Right lobe of liver (tissue), 6 donors: Measurements from ENCODE around the gene TBCC. TPM values are rescaled to one million over a fixed set of nuclear protein-coding genes. Genes with fewer than 3 reads are reported as not detected.

Experiments
- ATAC-seq, 4 donors: fragments of 200-7000 bp; cut with Tn5 transposase; one replicate each; pipeline ENCODE4 v1.9.1; 2020; ENCODE audit warnings: mild to moderate bottlenecking in 4 of 4, moderate library complexity in 4 of 4
- DNase-seq, 3 donors: peaks; one replicate each; pipeline ENCODE4 v3.0.0-alpha.2; 2020
- H3K27ac ChIP-seq, 3 donors: fragments of 200-600 bp; one replicate each; pipeline ENCODE4 v1.8.0; 2022
- H3K27me3 ChIP-seq, 2 donors: fragments of 200-600 bp; one replicate each; pipeline ENCODE4 v1.8.0; 2022
- H3K36me3 ChIP-seq, 4 donors: fragments of 200-600 bp; sonication (generic) in 1 of 4; one replicate each; pipeline versions ENCODE4 v1.5.1 to v1.8.0; 2017 to 2022; ENCODE audit warnings: control low read depth in 1 of 4
- H3K4me1 ChIP-seq, 4 donors: fragments of 200-600 bp; sonication (generic) in 1 of 4; one replicate each; pipeline versions ENCODE4 v1.5.1 to v1.8.0; 2017 to 2022; ENCODE audit warnings: control low read depth in 1 of 4
- H3K4me3 ChIP-seq, 3 donors: fragments of 200-600 bp; one replicate each; pipeline ENCODE4 v1.8.0; 2022
- H3K9me3 ChIP-seq, 4 donors: fragments of 200-600 bp; sonication (generic) in 1 of 4; one replicate each; pipeline versions ENCODE4 v1.5.1 to v1.8.0; 2017 to 2022; ENCODE audit warnings: control low read depth in 1 of 4
- CTCF ChIP-seq, 4 donors: fragments of 200-600 bp in 3 of 4; fragments of 450-650 bp in 1 of 4; IDR thresholded peaks; one replicate each; pipeline versions ENCODE4 v1.5.1 to v1.8.0; 2016 to 2022; ENCODE audit warnings: antibody characterized with exemption in 4 of 4, mild to moderate bottlenecking in 2 of 4
- POLR2A ChIP-seq: fragments of 450-650 bp; IDR thresholded peaks from one replicate; pipeline ENCODE4 v1.6.1; 2017; ENCODE audit warnings: antibody characterized with exemption, mild to moderate bottlenecking
- WGBS: methylation state at CpG from one replicate; pipeline ENCODE4 v1.1.6; 2018; ENCODE audit warnings: low coverage, low lambda C conversion rate; ENCODE audit not compliant: insufficient coverage; ENCODE audit errors: missing lambda C conversion rate; 5-methylcytosine and 5-hydroxymethylcytosine counted together
- intact Hi-C, 2 donors: fragments of 100-400 bp; cut with DNase I; formaldehyde crosslinking; loops; one replicate each; pipeline versions ENCODE4 v1.11.2 to v1.14.1; 2022
- long read RNA-seq: library from polyadenylated mRNA; unstranded; transcript quantifications from one replicate; pipeline ENCODE4 v2.0.0, GENCODE V29; 2019
- total RNA-seq, 6 experiments: library from RNA; depleted of rRNA in 2 of 6; stranded (reverse); fragments of >200 nt in 2 of 6; fragmentation: NEBNext Ultra II Directional in 3 of 6; extraction: Animal tissue kit (Norgen Biotek cat#: 25700) in 3 of 6; gene quantifications; one replicate each; pipeline versions ENCODE4 v1.1.0 to v1.2.4, GENCODE V29; 2016 to 2023
- donor health status: DM: no; HTN: yes; CAD: no.
- donor health status: DM: no; HTN: no; CAD: no.
- donor health status: DM: no; HTN: no; CAD: no.
- donor health status: DM: no; HTN: yes; CAD: no.
- donor health status: DM: no; HTN: yes; CAD: no.

TBCC gene
- total RNA-seq, result 10 to 100 TPM in 2 of 6 experiments, 1 to 10 TPM in 4; 5.4 to 12.2 (median 6.3) TPM
- long read RNA-seq, result 0 reads

- 0% methylated on average over 27 of the region's 57 CpGs for WGBS
These were observed at the start of gene TBCC for GRCh38 chr6:42745640-42746462. TSS of gene TBCC (minus strand) at chr6:42746103. CDS start at chr6:42746073, 30 bp downstream.

GRCh38 chr6:42795651-42796050, 49.7 kb upstream of the TBCC start:
- no peaks in the 10 kb centered on the region for H3K36me3 ChIP-seq
- no peak overlapping the region for H3K27ac ChIP-seq
- TF ChIP-seq CTCF (IDR thresholded peaks at IDR 0.05) (no peak), POLR2A (no peak)
- 95% methylated on average over 1 of the region's 1 CpG for WGBS
- ATAC-seq (no peak), DNase-seq (no peak)
- intact Hi-C loops, result no loop called here
- H3K4me3 ChIP-seq, result no peak overlapping the region
- H3K9me3 ChIP-seq, result no peaks in the 10 kb centered on the region
- H3K4me1 ChIP-seq, result no peaks in the 10 kb centered on the region
- H3K27me3 ChIP-seq, result no peaks in the 10 kb centered on the region

More at GRCh38 chr6:42745640-42746462, at the start of gene TBCC:
- peaks cover 0 to 15% (median 3%) of the 10 kb centered on the region in 4 donors for H3K4me1 ChIP-seq
- H3K27ac ChIP-seq, result peak within 1 kb of the TSS; percentile 74 to 93 (median 90)
- no peaks in the 10 kb centered on the region for H3K36me3 ChIP-seq
- DNase-seq, result peak; percentile 95 to 98 (median 97)
- TF ChIP-seq POLR2A (peak; percentile 98), CTCF (IDR thresholded peaks at IDR 0.05) (no peak)
- intact Hi-C loops, result loop anchor here in 1 of 2 donors (10.0 kb wide), 1 partner anchor 139 kb away; no protein-coding TSS in a partner anchor
- peak; percentile 85 to 93 (median 88) for ATAC-seq
- no peaks in the 10 kb centered on the region for H3K27me3 ChIP-seq
- peak within 1 kb of the TSS; percentile 83 to 98 (median 86) for H3K4me3 ChIP-seq
- no peaks in the 10 kb centered on the region for H3K9me3 ChIP-seq

GRCh38 chr6:42791706-42792320, 45.9 kb upstream of the TBCC start:
- DNase-seq, result no peak
- H3K4me1 ChIP-seq, result peaks cover 0 to 9% (median 0%) of the 10 kb centered on the region in 4 donors
- H3K36me3 ChIP-seq, result no peaks in the 10 kb centered on the region
- no peak overlapping the region for H3K27ac ChIP-seq
- H3K4me3 ChIP-seq, result no peak overlapping the region
- ATAC-seq, result peak in 3 of 4 donors; percentile 20 to 50 (median 34)
- TF ChIP-seq POLR2A, result no peak
- TF ChIP-seq CTCF (IDR thresholded peaks at IDR 0.05), result no peak
- H3K27me3 ChIP-seq, result no peaks in the 10 kb centered on the region
- WGBS, result 94% methylated on average over 2 of the region's 3 CpGs
- intact Hi-C loops, result no loop called here
- H3K9me3 ChIP-seq, result no peaks in the 10 kb centered on the region

GRCh38 chr6:42790549-42791181, 44.8 kb upstream of the TBCC start:
- 64% methylated on average over 5 of the region's 5 CpGs for WGBS
- Histone ChIP-seq H3K27me3 (no peaks in the 10 kb centered on the region), H3K36me3 (no peaks in the 10 kb centered on the region), H3K4me3 (no peak overlapping the region), H3K27ac (no peak overlapping the region), H3K9me3 (no peaks in the 10 kb centered on the region), H3K4me1 (peaks cover 0 to 15% (median 2%) of the 10 kb centered on the region in 4 donors)
- TF ChIP-seq CTCF (IDR thresholded peaks at IDR 0.05), result no peak
- no peak for TF ChIP-seq POLR2A
- no peak for DNase-seq
- ATAC-seq, result peak in 2 of 4 donors; percentile 21 to 30
- intact Hi-C loops, result no loop called here
